ENCODE data around the gene SURF4. TPM values are rescaled to one million over a fixed set of nuclear protein-coding genes. Genes with fewer than 3 reads are reported as not detected.

The SURF4 gene
- total and polyA plus RNA-seq, 2 donors (not counting 3 experiments of a cell fraction or from before 2014, with no cell fraction given): 216 to 358 TPM

GRCh38 chr9:133389562-133389961 lies 13.7 kb upstream of the SURF4 start:
- CTCF ChIA-PET: interaction anchor here (1.1 kb wide), 1 partner anchor 97 kb away, joined by 3 read pairs; no protein-coding TSS in a partner anchor
- no peak overlapping the region for H3K27ac ChIP-seq (ENCODE audit: insufficient read depth, low read depth, low read length)
- intact Hi-C loops (cut with micrococcal nuclease): no loop called here
- BruUV-seq (replicated peaks): no TSS peak
- no peak overlapping the region for H3K9ac ChIP-seq (replicated peaks; ENCODE audit: extremely low read depth, insufficient read depth, low read length)
- dilution Hi-C loops (cut with MboI; ENCODE audit: extremely low pct_ligation_motif_present, low sequenced_read_pairs): no loop called here
- TF ChIP-seq, protein P1, sequence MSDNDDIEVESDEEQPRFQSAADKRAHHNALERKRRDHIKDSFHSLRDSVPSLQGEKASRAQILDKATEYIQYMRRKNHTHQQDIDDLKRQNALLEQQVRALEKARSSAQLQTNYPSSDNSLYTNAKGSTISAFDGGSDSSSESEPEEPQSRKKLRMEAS (IDR thresholded peaks at IDR 0.05; ENCODE audit: insufficient read depth, insufficient read length): no peak
- TF ChIP-seq JUN (IDR thresholded peaks at IDR 0.05; ENCODE audit: borderline replicate concordance, insufficient read depth, insufficient read length, low read depth) (no peak), MYC (IDR thresholded peaks at IDR 0.05; ENCODE audit: low read depth, low read length) (no peak), POLR2A (IDR thresholded peaks at IDR 0.05; ENCODE audit: low read depth, low read length) (no peak), EZH2 (IDR thresholded peaks at IDR 0.05; ENCODE audit: borderline replicate concordance, low read depth, low read length, severe bottlenecking) (no peak), GATA2 (IDR thresholded peaks at IDR 0.05; ENCODE audit: insufficient read depth, insufficient read length, low read depth, low read length) (no peak), POLR2AphosphoS5 (IDR thresholded peaks at IDR 0.05; ENCODE audit: insufficient read depth, low read depth, low read length) (no peak), FOS (IDR thresholded peaks at IDR 0.05; ENCODE audit: borderline replicate concordance, insufficient read depth, low read length) (no peak)
- TF ChIP-seq, protein P2, sequence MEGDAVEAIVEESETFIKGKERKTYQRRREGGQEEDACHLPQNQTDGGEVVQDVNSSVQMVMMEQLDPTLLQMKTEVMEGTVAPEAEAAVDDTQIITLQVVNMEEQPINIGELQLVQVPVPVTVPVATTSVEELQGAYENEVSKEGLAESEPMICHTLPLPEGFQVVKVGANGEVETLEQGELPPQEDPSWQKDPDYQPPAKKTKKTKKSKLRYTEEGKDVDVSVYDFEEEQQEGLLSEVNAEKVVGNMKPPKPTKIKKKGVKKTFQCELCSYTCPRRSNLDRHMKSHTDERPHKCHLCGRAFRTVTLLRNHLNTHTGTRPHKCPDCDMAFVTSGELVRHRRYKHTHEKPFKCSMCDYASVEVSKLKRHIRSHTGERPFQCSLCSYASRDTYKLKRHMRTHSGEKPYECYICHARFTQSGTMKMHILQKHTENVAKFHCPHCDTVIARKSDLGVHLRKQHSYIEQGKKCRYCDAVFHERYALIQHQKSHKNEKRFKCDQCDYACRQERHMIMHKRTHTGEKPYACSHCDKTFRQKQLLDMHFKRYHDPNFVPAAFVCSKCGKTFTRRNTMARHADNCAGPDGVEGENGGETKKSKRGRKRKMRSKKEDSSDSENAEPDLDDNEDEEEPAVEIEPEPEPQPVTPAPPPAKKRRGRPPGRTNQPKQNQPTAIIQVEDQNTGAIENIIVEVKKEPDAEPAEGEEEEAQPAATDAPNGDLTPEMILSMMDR (IDR thresholded peaks at IDR 0.05; ENCODE audit: extremely low read depth in 1 of 2, insufficient read depth in 1 of 2, low read depth in 1 of 2, low read length in 2 of 2): no peak
- no peaks in the 10 kb centered on the region for H3K27me3 ChIP-seq (ENCODE audit: control insufficient read depth in 2 of 2, insufficient read depth in 2 of 2, low read length in 2 of 2)
- H4K20me1 ChIP-seq (replicated peaks; ENCODE audit: control insufficient read depth, extremely low read depth, insufficient read depth, low read length): no peaks in the 10 kb centered on the region
- no peak overlapping the region for H2AFZ ChIP-seq (ENCODE audit: low read depth, low read length)
- no peaks in the 10 kb centered on the region for H3K9me3 ChIP-seq (replicated peaks; ENCODE audit: control insufficient read depth, insufficient read depth, low read length)
- H3K36me3 ChIP-seq (ENCODE audit: control insufficient read depth in 2 of 2, extremely low read depth in 1 of 2, insufficient read depth in 2 of 2, low read length in 2 of 2): no peaks in the 10 kb centered on the region
- no peak overlapping the region for H3K4me2 ChIP-seq (ENCODE audit: insufficient read depth, low read length)
- H3K4me3 ChIP-seq (replicated peaks in 1 of 3; ENCODE audit: insufficient read depth in 1 of 3, low read depth in 1 of 3, low read length in 3 of 3): no peak overlapping the region
- POLR2A ChIA-PET: no interaction called here
- H3K4me1 ChIP-seq (ENCODE audit: control insufficient read depth, extremely low read depth, insufficient read depth, low read length): no peaks in the 10 kb centered on the region
- no peak for FAIRE-seq
- H3K79me2 ChIP-seq (ENCODE audit: control insufficient read depth, insufficient read depth, low read length): no peaks in the 10 kb centered on the region
- no peak for DNase-seq (ENCODE audit: low read depth, low spot score)
- H3K9me1 ChIP-seq (replicated peaks; ENCODE audit: control insufficient read depth, extremely low read depth, insufficient read depth, low read length): no peaks in the 10 kb centered on the region

All from endothelial cell of umbilical vein (primary cell).